ENCODE measurements around the gene PLXNB3.

GRCh38 chrX:153774576-153775292 is 10.7 kb downstream of the PLXNB3 start:
- no peak for TF ChIP-seq ZNF850 (CRISPR knock-in tag; conservative IDR thresholded peaks at IDR 0.05)
- no peak for TF ChIP-seq CREB1 (IDR thresholded peaks at IDR 0.05)
- no peak for TF ChIP-seq CREB1 (CRISPR knock-in tag; IDR thresholded peaks at IDR 0.05)
- TF ChIP-seq ZBTB39 (CRISPR knock-in tag; IDR thresholded peaks at IDR 0.05): no peak
- no peak for TF ChIP-seq POLR2A (IDR thresholded peaks at IDR 0.05; ENCODE audit: insufficient read depth in 1 of 2, low read depth in 2 of 2, low read length in 2 of 2)
- TF ChIP-seq CTCF (CRISPR knock-in tag; IDR thresholded peaks at IDR 0.05): no peak
- no peak for TF ChIP-seq ZNF552 (CRISPR knock-in tag; IDR thresholded peaks at IDR 0.05; ENCODE audit: borderline replicate concordance)
- TF ChIP-seq CEBPZ (IDR thresholded peaks at IDR 0.05; ENCODE audit: low read length): no peak

Measured in HepG2 (cell line).